NK-92 (cell line): ENCODE measurements around the gene SECISBP2.
"Not testable (repeated sequence)": the region's sequence is repeated elsewhere in the genome, so short reads cannot be mapped to it uniquely, and the experiment has no call there.

Source experiments
- DNase-seq: peaks from one replicate; lab custom pipeline; 2025; ENCODE audit not compliant: unreplicated experiment; lab: John Stamatoyannopoulos, UW

The SECISBP2 gene

GRCh38 chr9:89318123-89319014, at the start of gene SECISBP2:
SECISBP2 (plus strand) TSS chr9:89318500; CDS start chr9:89318577, 77 bp downstream.
- DNase-seq, result peak; percentile 44

- no peak for DNase-seq
Measured at GRCh38 chr9:89273528-89274279, 44.6 kb upstream of the SECISBP2 start.

- no peak for DNase-seq
Measured at GRCh38 chr9:89274838-89275237, 43.5 kb upstream of the SECISBP2 start.

- not testable (repeated sequence) for DNase-seq
Measured at GRCh38 chr9:89276040-89276439, 42.3 kb upstream of the SECISBP2 start.

- no peak for DNase-seq
Measured at GRCh38 chr9:89277043-89277442, 41.3 kb upstream of the SECISBP2 start.

- DNase-seq, result no peak
Measured at GRCh38 chr9:89277454-89277853, 40.8 kb upstream of the SECISBP2 start.

GRCh38 chr9:89278551-89278950, 39.7 kb upstream of the SECISBP2 start:
- DNase-seq, result no peak

GRCh38 chr9:89278997-89279739, 39.1 kb upstream of the SECISBP2 start:
- DNase-seq, result no peak

- DNase-seq, result no peak
Measured at GRCh38 chr9:89281106-89281505, 37.2 kb upstream of the SECISBP2 start.

- DNase-seq, result not testable (repeated sequence)
Measured at GRCh38 chr9:89282248-89282968, 35.9 kb upstream of the SECISBP2 start.

- DNase-seq, result no peak
Measured at GRCh38 chr9:89284076-89284475, 34.2 kb upstream of the SECISBP2 start.

- no peak for DNase-seq
Measured at GRCh38 chr9:89291741-89292140, 26.6 kb upstream of the SECISBP2 start.

- DNase-seq, result no peak
Measured at GRCh38 chr9:89293014-89293413, 25.3 kb upstream of the SECISBP2 start.

- DNase-seq, result no peak
Measured at GRCh38 chr9:89295400-89295799, 22.9 kb upstream of the SECISBP2 start.

GRCh38 chr9:89301996-89302395, 16.3 kb upstream of the SECISBP2 start:
- not testable (repeated sequence) for DNase-seq

- DNase-seq, result no peak
Measured at GRCh38 chr9:89304020-89304833, 14.1 kb upstream of the SECISBP2 start.

- no peak for DNase-seq
Measured at GRCh38 chr9:89304834-89305188, 13.5 kb upstream of the SECISBP2 start.

- no peak for DNase-seq
Measured at GRCh38 chr9:89305868-89306267, 12.4 kb upstream of the SECISBP2 start.

- DNase-seq, result no peak
Measured at GRCh38 chr9:89309166-89309565, 9.1 kb upstream of the SECISBP2 start.
